LNCAP (cell line): ENCODE measurements around the gene TPST1.

Experiments used
- TF ChIP-seq, protein P1 (sequence below): fragments of 450-650 bp; IDR thresholded peaks from 2 replicates; pipeline ENCODE4 v1.5.1; 2017; ENCODE audit warnings: mild to moderate bottlenecking

Gene TPST1

DNA sequence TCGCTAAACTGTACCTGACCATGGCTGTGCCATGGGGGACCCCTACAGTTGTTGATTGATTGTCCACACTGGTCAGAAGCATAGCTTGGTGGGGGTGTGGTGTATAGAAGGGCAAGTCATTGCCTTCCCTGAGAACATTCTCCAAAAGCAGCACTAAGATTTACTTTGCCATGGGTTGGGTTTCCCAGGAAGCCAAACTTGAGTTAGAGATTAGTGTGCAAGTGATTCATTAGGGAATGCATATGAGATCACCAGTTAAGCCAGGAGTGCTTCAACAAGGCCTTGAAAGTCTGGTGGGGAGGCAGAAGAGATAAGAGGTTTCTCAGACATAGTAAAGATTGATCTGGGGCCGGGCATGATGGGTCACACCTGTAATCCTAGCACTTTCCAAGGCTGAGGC is 21.4 kb upstream of the TPST1 start:
- TF ChIP-seq, protein P1, sequence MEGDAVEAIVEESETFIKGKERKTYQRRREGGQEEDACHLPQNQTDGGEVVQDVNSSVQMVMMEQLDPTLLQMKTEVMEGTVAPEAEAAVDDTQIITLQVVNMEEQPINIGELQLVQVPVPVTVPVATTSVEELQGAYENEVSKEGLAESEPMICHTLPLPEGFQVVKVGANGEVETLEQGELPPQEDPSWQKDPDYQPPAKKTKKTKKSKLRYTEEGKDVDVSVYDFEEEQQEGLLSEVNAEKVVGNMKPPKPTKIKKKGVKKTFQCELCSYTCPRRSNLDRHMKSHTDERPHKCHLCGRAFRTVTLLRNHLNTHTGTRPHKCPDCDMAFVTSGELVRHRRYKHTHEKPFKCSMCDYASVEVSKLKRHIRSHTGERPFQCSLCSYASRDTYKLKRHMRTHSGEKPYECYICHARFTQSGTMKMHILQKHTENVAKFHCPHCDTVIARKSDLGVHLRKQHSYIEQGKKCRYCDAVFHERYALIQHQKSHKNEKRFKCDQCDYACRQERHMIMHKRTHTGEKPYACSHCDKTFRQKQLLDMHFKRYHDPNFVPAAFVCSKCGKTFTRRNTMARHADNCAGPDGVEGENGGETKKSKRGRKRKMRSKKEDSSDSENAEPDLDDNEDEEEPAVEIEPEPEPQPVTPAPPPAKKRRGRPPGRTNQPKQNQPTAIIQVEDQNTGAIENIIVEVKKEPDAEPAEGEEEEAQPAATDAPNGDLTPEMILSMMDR: no peak

DNA sequence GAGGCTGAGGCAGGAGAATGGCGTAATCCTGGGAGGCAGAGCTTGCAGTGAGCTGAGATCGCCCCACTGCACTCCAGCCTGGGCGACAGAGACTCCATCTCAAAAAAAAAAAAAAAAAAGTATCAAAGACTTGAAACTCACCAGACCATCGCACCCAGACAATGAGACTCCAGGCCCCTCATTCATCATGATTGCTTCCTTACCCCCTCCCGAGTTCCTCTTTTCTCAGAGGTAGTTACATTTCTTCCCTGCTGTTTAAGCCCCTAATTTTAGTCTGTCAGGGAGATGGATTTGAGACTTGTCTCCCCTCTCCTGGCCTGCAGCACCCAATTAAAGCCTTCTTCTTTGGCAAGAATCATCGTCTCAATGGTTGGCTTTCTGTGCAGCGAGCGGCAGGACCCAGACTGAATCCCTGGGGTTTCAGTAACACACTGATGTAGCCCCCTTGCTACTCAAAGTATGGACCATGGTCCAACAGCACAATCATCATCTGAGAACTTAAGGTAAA is 19.4 kb upstream of the TPST1 start:
- TF ChIP-seq, protein P1: no peak

DNA sequence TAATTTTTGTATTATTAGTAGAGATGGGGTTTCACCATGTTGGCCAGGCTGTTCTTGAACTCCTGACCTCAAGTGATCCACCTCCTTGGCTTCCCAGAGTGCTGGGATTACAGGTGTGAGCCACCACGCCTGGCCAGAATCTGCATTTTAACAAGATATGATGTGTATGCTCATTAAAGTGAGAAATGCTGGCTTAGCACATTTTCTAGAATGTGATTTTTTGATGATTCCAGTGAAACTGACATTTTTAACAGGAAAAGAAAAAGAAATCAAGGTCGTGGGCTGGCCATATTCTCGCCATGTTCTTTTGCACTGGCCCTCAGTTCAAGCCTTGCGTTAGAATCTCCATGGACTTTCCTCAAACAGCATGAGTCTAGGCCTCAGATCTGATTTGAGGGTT is 18.1 kb upstream of the TPST1 start:
- TF ChIP-seq, protein P1: no peak

DNA sequence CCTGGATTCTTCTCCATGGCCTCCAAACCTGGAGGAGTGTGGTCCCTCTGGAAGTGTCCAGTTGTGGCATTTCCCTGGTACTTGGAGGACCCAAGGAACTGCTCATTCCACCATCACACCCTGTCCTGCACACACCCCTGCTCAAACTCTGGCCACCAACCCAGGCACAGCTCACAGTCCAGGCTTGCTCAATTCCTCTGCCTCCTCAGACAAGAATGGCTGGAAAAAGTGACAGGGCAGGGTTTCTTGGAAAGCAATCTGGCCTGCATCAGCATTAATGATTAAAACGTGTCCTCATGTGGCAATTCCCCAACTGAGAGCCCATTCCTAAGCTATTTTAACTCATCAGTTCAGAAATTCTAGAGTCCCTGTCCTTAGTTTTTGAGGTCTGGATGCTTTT is 17.2 kb upstream of the TPST1 start:
- TF ChIP-seq, protein P1: no peak

DNA sequence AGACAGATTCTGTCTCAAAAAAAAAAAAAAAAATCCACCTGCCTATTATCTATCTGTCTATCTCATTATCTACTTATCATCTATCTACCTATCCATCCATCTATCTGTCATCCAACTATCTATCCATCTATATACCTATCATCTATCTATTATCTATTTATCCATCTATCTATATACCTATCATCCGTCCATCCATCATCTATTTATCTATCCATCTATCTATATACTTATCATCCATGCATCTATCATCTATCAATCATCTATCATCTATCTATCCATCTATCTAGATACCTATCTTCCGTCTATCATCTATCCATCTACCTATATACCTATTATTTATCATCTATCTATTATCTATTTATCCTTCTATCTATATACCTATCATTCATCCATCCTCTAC is 16.5 kb upstream of the TPST1 start:
- TF ChIP-seq, protein P1: no peak

DNA sequence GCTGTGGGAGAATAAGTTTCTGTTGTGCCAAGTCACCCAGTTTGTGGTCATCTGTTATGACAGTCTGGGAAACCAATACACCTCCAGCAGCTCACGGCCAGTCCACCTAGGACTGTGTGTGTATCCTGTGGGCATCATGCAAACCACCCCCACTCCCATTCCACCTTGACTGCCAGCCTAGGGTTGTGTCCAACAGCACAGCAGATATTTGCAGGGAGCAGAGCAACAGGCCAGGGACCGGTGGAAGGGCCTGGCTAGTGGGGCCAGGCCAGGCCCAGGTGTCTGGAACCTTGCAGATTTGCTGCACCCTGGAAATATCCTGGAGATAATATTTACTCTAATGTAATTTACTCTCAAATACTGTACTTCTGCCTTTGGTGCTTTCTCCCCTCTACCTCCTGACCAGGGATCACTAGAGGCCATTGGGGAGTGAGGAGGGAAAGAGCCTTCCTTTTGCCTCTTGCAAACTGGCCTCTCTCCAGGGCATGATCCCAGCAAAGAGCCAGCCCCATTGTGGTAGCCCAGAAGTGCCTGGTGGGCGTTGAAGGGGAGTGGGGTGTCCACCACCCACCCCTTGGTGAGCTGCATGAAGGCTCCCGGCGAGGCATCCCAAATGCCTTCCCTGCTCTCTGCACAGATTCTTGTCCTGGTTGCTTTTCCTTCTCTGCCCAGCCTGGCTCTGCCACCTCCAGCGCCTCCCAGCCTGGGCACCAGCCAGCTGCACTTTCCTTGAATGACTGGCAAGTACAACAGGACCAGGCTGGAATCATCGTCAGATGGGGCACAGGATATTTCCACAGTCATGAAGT is 15.2 kb upstream of the TPST1 start:
- TF ChIP-seq, protein P1: no peak

DNA sequence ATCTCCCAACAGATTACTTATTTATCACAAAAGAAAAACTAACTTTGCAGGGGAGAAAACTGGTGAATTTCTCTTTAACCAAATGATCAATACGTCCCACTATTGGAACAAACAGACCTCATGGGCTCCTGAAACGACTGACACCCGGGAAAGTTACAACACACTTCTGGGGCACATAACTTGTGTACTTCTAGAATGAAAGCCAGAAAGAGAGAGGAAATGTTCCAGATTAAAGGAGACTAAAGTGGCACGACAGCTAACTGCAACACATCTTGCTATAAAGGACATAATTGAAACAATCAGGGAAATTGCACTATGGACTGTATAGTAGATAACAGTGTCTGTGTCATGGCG is 14.7 kb upstream of the TPST1 start:
- TF ChIP-seq, protein P1: no peak
